Measurements from ENCODE around the gene RNASE4.
"Not testable (repeated sequence)": the region's sequence is repeated elsewhere in the genome, so short reads cannot be mapped to it uniquely, and the experiment has no call there.

RNASE4 gene

GRCh38 chr14:20700965-20701364 lies 16.6 kb downstream of the RNASE4 start:
- not testable (repeated sequence) for DNase-seq

GRCh38 chr14:20706657-20707355 lies 22.4 kb downstream of the RNASE4 start:
- no peak for DNase-seq

- peak; percentile 23 for DNase-seq
Observed at GRCh38 chr14:20707622-20708021, 23.3 kb downstream of the RNASE4 start.

GRCh38 chr14:20711261-20711660 lies 26.9 kb downstream of the RNASE4 start:
- no peak for DNase-seq

GRCh38 chr14:20711685-20712084 lies 27.3 kb downstream of the RNASE4 start:
- no peak for DNase-seq

- no peak for DNase-seq
Observed at GRCh38 chr14:20712904-20713303, 28.5 kb downstream of the RNASE4 start.

- peak; percentile 95 for DNase-seq
Observed at GRCh38 chr14:20714593-20715250, 30.4 kb downstream of the RNASE4 start.

GRCh38 chr14:20719777-20720176 lies 35.4 kb downstream of the RNASE4 start:
- no peak for DNase-seq

GRCh38 chr14:20720741-20721140 lies 36.4 kb downstream of the RNASE4 start:
- DNase-seq: no peak

- no peak for DNase-seq
Observed at GRCh38 chr14:20722016-20722415, 37.7 kb downstream of the RNASE4 start.

GRCh38 chr14:20723488-20723887 lies 39.1 kb downstream of the RNASE4 start:
- no peak for DNase-seq

- DNase-seq: not testable (repeated sequence)
Observed at GRCh38 chr14:20726121-20726520, 41.8 kb downstream of the RNASE4 start.

- no peak for DNase-seq
Observed at GRCh38 chr14:20726531-20726930, 42.2 kb downstream of the RNASE4 start.

- DNase-seq: peak; percentile 79
Observed at GRCh38 chr14:20730891-20731290, 46.5 kb downstream of the RNASE4 start.

- no peak for DNase-seq
Observed at GRCh38 chr14:20732477-20732876, 48.1 kb downstream of the RNASE4 start.

- DNase-seq: peak; percentile 55
Observed at GRCh38 chr14:20732979-20733635, 48.7 kb downstream of the RNASE4 start.

- no peak for DNase-seq
Observed at GRCh38 chr14:20733684-20734429, 49.5 kb downstream of the RNASE4 start.

- DNase-seq: no peak
Observed at GRCh38 chr14:20734430-20734806, 50.1 kb downstream of the RNASE4 start.

GRCh38 chr14:20738292-20738691 lies 53.9 kb downstream of the RNASE4 start:
- not testable (repeated sequence) for DNase-seq

- DNase-seq: no peak
Observed at GRCh38 chr14:20742132-20742531, 57.8 kb downstream of the RNASE4 start.

GRCh38 chr14:20743556-20743955 lies 59.2 kb downstream of the RNASE4 start:
- DNase-seq: no peak

GRCh38 chr14:20745571-20746358 lies 61.4 kb downstream of the RNASE4 start, which contains the start of gene EDDM3A:
Gene EDDM3A, plus strand, starts transcription at chr14:20745887. Its CDS starts 1,694 bp downstream, at chr14:20747581.
- DNase-seq: no peak
